NCI-H128 (cell line): Measurements from ENCODE around the gene ATOSB.
"Not testable (repeated sequence)": the region's sequence is repeated elsewhere in the genome, so short reads cannot be mapped to it uniquely, and the experiment has no call there.

Source experiments
- DNase-seq: peaks from one replicate; lab custom pipeline; 2025; ENCODE audit not compliant: unreplicated experiment; lab: John Stamatoyannopoulos, UW

The ATOSB gene, protein sequence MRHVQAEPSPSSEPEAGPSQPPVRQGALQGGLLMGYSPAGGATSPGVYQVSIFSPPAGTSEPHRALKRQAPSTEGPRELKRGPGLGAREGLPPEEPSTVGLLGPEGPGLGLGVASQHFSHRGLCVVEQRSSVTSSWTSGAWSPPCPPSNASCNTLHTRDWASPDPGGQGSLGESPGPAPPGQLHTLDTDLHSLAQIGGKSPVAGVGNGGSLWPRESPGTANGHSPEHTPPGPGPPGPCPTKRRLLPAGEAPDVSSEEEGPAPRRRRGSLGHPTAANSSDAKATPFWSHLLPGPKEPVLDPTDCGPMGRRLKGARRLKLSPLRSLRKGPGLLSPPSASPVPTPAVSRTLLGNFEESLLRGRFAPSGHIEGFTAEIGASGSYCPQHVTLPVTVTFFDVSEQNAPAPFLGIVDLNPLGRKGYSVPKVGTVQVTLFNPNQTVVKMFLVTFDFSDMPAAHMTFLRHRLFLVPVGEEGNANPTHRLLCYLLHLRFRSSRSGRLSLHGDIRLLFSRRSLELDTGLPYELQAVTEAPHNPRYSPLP

GRCh38 chr9:35115680-35116538, at the start of gene ATOSB:
ATOSB (minus strand) TSS chr9:35115862; CDS start chr9:35108274, 7,588 bp downstream.
- DNase-seq: peak; percentile 92

GRCh38 chr9:35164711-35165110, 49.0 kb upstream of the ATOSB start:
- no peak for DNase-seq

DNA sequence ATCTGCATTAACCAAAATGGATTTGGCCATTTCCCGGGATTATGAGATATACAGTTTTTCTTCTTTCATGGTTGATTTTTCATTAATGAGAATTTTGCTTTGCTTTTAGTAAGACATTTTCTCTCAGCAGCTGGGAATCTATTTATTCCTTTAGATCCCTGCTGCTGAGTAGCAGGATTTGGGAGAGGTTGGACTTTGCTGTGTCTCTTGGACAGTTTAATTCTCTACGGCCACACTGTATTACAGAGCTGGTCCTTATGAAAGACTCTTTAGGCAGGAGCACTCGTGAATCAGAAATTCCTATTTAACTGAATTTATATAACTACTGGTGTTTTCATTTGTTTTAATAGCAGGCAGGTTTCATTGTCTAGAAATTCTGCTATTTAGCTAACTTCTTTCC, 47.8 kb upstream of the ATOSB start:
- DNase-seq: no peak

DNA sequence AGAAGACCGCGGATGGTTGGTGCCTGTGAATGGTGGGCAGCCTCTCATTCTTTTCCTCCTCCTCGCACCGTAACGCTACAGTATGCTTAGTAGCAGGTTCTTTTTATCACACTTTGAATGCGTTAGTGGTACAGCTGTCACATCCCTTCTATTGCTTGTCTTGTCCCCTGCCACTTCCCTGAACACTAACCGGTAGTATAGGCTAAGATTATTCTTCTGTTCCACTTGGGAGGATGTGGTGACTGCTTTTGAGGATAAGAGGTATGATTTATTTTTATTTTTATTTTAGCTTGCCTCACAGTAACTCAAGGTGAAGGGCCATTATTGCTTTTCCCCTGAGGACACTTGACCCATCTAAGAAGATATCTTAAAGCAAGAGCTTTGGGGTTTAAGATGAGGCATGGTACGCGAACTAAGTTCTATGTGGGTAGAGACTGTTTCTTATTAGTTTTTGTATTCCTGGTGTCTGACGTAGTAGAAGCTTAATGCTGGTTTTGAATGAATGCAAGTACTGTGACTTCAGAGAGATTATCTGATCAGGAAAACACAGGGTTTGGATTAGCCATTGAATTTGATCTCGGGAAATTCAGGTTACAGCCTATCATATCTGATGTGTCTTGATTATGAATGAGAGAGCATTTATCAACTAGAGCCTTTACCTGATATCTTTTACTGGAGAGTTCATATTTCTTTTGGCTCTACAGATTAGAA, 47.1 kb upstream of the ATOSB start:
- DNase-seq: no peak

DNA sequence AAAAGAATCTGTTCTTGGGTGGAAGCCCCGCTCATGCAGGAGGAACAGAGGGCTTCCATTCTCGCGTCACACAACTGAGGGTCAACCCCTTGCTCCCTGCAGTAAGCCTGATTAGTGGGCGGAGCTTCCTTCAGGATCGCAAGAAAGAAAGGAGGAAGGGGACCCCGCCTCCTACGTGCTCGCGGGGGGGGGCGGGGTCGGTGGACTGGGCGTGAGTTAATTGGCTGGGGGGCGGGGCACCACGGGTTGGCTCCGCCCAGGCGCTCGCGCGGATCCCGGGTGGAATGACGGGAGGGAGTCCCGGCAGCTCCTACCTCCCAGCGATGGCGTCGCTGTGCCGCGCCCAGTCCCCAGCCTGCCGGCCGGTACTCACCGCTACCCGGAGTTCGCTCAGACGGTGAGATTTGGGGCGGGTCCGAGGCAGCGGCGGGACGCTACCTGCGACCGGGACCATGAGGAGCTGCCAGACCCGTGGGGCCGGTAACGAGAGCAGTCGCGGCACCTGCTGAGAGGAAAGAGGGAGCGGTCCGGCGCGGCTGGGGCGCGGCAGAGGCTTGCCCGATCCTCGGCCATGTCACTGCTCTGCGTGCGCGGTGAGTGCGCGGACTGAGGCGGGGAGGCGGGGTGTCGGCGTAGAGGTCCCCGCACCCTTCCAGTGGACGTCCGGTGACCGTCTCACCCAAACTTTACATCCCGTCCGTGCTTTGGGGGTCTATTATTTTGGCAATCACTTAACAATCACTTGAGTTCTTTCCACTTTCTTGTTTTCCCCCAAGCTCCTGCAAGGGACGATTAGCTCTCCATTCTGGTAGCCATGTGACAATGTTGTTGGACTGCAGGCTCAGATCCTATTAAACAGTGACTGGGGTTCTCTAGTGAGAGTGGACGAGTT, 46.3 kb upstream of the ATOSB start, which contains the start of gene UNC13B:
TSS of gene UNC13B (plus strand) at position 297 of the 892 bp plus-strand sequence. CDS start at position 572, 275 bp downstream.
- DNase-seq: peak; percentile 86

DNA sequence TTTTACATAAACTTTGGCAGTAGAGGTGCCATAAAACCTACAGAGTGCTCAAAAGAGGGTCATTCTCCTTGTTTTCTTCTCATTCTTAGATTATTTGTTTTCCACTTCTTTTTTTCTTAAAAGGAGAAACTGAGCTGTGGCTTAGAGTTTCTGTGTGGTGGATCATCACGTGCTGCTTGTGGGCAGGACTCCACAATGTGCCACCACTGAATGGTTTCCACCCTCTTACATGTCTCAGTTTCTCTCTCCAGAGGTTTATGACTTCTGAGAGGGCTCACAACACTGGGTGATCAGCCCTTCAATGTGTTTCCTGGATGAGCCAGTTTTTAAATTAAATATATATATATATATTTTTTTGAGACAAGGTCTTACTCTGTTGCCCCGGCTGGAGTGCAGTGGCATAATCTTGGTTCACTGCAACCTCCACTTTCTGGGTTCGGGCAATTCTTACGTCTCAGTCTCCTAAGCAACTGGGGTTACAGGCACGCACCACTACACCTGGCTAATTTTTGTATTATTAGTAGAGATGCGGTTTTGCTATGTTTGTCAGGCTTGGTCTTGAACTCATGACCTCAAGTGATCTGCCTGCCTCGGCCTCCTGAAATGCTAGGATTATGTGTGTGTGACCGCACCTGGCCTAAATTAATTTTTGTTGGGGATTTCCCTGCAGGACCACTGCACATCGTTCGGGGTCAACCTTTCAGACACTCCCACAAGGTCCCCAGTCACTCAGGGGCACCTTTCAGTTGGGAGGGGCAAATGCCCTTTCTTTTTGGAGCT, 43.0 kb upstream of the ATOSB start:
- no peak for DNase-seq

DNA sequence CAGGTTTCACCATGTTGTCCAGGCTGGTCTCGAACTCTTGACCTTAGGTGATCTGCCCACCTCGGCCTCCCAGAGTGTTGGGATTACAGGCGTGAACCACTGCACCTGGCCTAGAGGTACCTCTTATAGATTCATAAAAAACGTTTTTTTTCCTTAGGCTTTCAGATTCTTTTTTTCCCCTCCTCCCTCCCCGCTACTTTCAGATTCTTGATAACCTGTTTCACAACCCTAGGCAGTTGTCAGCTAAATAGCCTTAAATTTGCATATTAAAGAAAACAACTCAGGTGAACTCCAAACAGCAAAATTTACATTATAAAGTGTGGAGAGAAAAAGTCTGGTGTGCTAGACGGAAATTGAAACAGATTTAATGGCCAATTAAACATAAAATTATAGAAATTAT, 42.2 kb upstream of the ATOSB start:
- not testable (repeated sequence) for DNase-seq

GRCh38 chr9:35156781-35157180, 41.1 kb upstream of the ATOSB start:
- DNase-seq: no peak

DNA sequence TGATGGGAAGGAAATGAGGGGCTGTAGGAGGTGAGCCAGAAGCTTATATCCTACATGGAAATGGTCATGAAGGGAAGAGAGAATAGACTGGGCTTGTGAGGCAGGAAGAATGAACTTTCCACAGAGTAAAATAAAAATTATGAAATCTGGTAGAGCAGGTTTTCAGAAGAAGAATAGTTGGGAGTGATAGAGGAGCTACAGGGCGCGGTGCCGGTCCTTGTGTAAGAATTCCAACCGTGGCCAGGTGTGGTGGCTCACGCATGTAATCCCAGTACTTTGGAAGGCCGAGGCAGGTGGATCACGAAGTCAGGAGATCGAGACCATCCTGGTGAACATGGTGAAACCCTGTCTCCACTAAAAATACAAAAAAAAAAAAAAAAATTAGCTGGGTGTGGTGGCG, 37.3 kb upstream of the ATOSB start:
- DNase-seq: no peak

- not testable (repeated sequence) for DNase-seq
Observed at GRCh38 chr9:35147941-35148563, 32.4 kb upstream of the ATOSB start.

DNA sequence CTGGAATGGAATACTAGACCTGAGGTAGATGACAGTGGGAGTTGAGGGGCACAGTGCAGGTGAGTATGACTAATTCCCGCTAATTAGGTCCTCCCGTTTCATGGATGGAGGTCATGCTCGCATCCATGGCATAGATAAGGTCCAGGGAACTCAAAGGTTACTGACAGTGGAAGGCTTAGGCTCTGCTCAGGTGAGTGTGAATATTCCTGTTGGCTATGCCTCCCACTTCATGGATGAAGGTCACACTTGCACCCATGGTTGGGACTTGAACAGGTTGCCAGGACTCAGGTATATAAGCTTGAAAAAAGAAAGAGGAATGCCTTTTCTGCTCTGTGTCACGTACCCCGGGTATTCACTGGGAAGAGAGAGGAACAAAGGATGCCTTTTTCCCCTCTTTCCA, 26.4 kb upstream of the ATOSB start:
- no peak for DNase-seq

GRCh38 chr9:35140093-35140492, 24.4 kb upstream of the ATOSB start:
- DNase-seq: no peak

DNA sequence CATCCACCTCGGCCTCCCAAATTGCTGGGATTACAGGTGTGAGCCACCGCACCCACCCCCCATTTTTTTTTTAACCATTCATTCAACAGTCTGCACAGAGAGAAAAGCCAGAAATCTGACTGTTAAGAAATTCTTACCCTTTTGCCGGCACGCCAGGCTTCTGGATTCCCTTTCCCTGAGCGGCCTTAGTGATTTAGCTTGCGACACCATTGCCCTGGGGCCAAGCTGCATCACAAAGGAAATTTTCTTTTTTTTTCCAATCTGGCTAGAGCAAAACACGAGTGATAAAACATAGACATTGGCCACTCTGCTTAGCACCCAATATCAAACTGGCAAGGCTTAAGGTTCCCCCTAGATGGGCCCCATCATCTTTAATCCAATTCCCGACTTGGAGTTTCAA, 21.2 kb upstream of the ATOSB start:
- DNase-seq: no peak

GRCh38 chr9:35135988-35136387, 20.3 kb upstream of the ATOSB start:
- no peak for DNase-seq

GRCh38 chr9:35134920-35135319, 19.3 kb upstream of the ATOSB start:
- no peak for DNase-seq

DNA sequence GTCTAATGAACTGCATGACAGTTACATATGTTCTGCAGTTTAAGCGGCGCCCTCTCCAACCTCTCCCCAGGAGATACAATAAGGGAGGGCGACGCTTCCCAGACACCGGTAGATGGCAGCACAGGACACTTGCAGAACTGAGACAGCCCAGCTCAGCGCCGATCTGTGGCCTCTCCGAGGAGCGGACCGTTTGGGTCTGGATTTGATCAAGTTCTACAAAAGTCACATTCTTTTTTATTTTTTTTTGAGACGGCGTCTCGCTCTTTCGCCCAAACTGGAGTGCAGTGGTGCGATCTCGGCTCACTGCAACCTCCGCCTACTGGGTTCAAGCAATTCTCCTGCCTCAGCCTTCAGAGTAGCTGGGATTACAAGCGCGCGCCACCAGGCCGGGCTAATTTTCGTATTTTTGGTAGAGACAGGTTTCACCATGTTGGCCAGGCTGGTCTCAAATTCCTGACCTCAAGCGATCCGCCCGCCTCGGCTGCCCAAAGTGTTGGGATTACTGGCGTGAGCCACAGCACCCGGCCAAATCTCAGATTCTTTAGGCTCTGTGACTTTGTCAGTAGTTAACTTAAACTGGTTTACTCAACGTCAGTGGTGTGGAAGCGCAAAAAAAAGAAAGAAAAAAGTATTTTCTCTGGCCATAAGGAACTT, 1.4 kb upstream of the ATOSB start:
- peak; percentile 88 for DNase-seq

- no peak for DNase-seq
Observed at GRCh38 chr9:35116539-35116897, 856 bp upstream of the ATOSB start.

DNA sequence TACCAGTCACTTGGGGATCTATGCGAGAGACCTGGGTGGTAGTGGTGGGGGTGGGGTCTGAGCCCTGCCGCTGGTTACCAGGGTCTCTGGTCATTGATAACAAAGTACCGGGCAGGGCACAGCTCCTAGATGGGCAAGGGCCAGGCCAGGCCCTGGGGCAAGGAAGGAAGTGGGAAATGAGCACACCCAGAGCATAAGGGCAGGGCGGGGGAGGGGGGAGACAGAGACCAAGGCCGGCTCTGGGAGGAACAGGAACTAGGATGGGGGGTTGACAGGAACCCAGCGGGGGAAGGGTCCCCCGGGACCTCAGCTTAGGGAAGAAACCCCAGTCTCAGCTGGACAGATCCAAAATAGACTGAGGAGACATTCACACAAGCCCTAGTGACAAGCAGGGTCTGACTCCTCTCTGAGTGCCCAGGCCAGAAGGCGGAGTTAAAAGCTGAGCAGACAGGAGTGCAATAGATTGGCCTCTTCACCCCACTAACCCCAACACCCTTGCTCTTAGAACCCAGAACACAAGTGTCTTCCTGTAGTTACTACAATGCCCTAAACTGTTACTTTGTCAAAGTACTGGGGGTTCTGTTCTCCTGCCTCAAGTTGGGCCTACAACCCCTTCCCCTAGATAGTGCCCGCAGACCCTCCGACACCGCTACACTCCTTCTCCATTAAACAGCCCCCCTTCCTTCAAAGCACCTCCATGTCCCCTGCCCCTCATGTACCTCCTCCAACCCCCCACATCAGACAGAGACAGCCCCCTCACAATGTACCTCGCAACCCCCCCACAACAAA, 628 bp downstream of the ATOSB start:
- DNase-seq: no peak
